Transverse colon (tissue), 4 donors: ENCODE results near the gene TMEM151A. TPM values are rescaled to one million over a fixed set of nuclear protein-coding genes. Genes with fewer than 3 reads are reported as not detected.

Experiments
- DNase-seq: peaks from one replicate; pipeline ENCODE4 v3.0.0-alpha.2; 2019
- H3K27ac ChIP-seq, 4 donors: fragments of 200-600 bp; sonication (generic); 2 replicates each; pipeline ENCODE4 v1.5.1; 2016 to 2018; ENCODE audit warnings: inconsistent platforms in 4 of 4
- H3K27me3 ChIP-seq: fragments of 200-600 bp; sonication (generic); 2 replicates; pipeline ENCODE4 v1.5.1; 2017; ENCODE audit warnings: inconsistent platforms
- H3K36me3 ChIP-seq, 4 donors: fragments of 200-600 bp; sonication (generic); 2 replicates each; pipeline ENCODE4 v1.5.1; 2017 to 2019; ENCODE audit warnings: inconsistent platforms in 4 of 4
- H3K4me1 ChIP-seq, 4 donors: fragments of 200-600 bp; sonication (generic); 2 replicates each; pipeline ENCODE4 v1.5.1; 2017 to 2020; ENCODE audit warnings: inconsistent platforms in 4 of 4
- H3K4me3 ChIP-seq, 4 donors: fragments of 200-600 bp; sonication (generic); 1 replicate in 1 of 4; 2 replicates in 3 of 4; pipeline versions ENCODE4 v1.5.1 to v1.6.1; 2017 to 2019; ENCODE audit warnings: inconsistent platforms in 4 of 4
- H3K9me3 ChIP-seq, 2 donors: fragments of 200-600 bp; sonication (generic); 2 replicates each; pipeline ENCODE4 v1.5.1; 2017 to 2019; ENCODE audit warnings: inconsistent platforms in 2 of 2
- EP300 ChIP-seq: sonication (generic); formaldehyde crosslinking; IDR thresholded peaks from one replicate; pipeline ENCODE4 v1.6.1; 2017; ENCODE audit warnings: antibody characterized with exemption, low read depth
- POLR2A ChIP-seq: fragments of 450-650 bp; IDR thresholded peaks from one replicate; pipeline ENCODE4 v1.6.1; 2016; ENCODE audit warnings: antibody characterized with exemption, mild to moderate bottlenecking, moderate library complexity
- POLR2AphosphoS5 ChIP-seq, 3 donors: sonication (generic); formaldehyde crosslinking; IDR thresholded peaks; one replicate each; pipeline ENCODE4 v1.6.1; 2016; ENCODE audit warnings: antibody characterized with exemption in 3 of 3
- WGBS, 2 donors: methylation state at CpG; one replicate each; pipeline ENCODE4 v1.1.5; 2018; ENCODE audit warnings: low coverage in 1 of 2; 5-methylcytosine and 5-hydroxymethylcytosine counted together
- in situ Hi-C, 4 donors: fragments of 200-750 bp; cut with MboI; loops; one replicate each; pipeline versions ENCODE4 v1.15.0 to v1.15.1; 2017; ENCODE audit warnings: low sequenced_read_pairs in 3 of 4, low pct_ligation_motif_present in 1 of 4, low pct_unique_long_range_greater_than_20kb in 1 of 4
- intact Hi-C: fragments of 100-400 bp; cut with DNase I; formaldehyde crosslinking; loops from one replicate; pipeline ENCODE4 v1.15.1; 2023; ENCODE audit warnings: low total_unique reads
- total RNA-seq, 4 donors: library from RNA; depleted of rRNA; stranded (reverse); fragments of >200 nt; gene quantifications; one replicate each; pipeline ENCODE4 v1.1.0, GENCODE V29; 2016
- TF ChIP-seq, protein P1 (sequence below), 5 experiments: fragments of 200-600 bp in 3 of 5; fragments of 450-650 bp in 2 of 5; sonication (generic) in 3 of 5; IDR thresholded peaks; 1 replicate in 2 of 5; 2 replicates in 3 of 5; pipeline ENCODE4 v1.5.1; 2016 to 2017; ENCODE audit warnings: antibody characterized with exemption in 5 of 5, inconsistent platforms in 3 of 5, mild to moderate bottlenecking in 2 of 5, moderate library complexity in 1 of 5

Gene TMEM151A
- total RNA-seq, 4 donors from 2014 or later = 0.55 to 0.75 TPM; not detected in 2

DNA sequence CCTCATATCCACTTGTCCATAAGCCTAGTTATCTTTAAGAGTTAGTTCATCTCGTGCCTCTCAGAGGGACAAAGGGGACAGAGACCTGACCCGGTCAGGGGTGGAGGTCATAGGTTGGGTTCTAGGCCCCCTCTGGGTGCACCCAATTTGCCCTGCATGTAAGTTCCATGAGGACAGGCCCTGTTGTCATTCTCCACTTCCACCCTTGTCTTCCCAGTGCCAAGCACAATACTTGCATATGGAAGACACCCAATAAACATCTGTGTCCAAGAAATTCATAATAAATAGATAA is 1.4 kb upstream of the TMEM151A start:
- in situ Hi-C loops = no loop called here
- Histone ChIP-seq H3K36me3 (no peaks in the 10 kb centered on the region), H3K27ac (no peak overlapping the region), H3K4me3 (no peak overlapping the region), H3K27me3 (peaks cover 40% of the 10 kb centered on the region), H3K9me3 (no peaks in the 10 kb centered on the region), H3K4me1 (peaks cover 19 to 38% (median 29%) of the 10 kb centered on the region in 4 donors)
- TF ChIP-seq EP300 = no peak
- TF ChIP-seq, protein P1, sequence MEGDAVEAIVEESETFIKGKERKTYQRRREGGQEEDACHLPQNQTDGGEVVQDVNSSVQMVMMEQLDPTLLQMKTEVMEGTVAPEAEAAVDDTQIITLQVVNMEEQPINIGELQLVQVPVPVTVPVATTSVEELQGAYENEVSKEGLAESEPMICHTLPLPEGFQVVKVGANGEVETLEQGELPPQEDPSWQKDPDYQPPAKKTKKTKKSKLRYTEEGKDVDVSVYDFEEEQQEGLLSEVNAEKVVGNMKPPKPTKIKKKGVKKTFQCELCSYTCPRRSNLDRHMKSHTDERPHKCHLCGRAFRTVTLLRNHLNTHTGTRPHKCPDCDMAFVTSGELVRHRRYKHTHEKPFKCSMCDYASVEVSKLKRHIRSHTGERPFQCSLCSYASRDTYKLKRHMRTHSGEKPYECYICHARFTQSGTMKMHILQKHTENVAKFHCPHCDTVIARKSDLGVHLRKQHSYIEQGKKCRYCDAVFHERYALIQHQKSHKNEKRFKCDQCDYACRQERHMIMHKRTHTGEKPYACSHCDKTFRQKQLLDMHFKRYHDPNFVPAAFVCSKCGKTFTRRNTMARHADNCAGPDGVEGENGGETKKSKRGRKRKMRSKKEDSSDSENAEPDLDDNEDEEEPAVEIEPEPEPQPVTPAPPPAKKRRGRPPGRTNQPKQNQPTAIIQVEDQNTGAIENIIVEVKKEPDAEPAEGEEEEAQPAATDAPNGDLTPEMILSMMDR (IDR thresholded peaks at IDR 0.05) = no peak
- no peak for TF ChIP-seq POLR2A
- TF ChIP-seq POLR2AphosphoS5 (IDR thresholded peaks at IDR 0.05) = no peak
- intact Hi-C loops = no loop called here
- WGBS, 2 donors = 64% methylated on average over 2 of the region's 2 CpGs; no CpG with 5 or more reads in 1 of the 2 donors
- no peak for DNase-seq

DNA sequence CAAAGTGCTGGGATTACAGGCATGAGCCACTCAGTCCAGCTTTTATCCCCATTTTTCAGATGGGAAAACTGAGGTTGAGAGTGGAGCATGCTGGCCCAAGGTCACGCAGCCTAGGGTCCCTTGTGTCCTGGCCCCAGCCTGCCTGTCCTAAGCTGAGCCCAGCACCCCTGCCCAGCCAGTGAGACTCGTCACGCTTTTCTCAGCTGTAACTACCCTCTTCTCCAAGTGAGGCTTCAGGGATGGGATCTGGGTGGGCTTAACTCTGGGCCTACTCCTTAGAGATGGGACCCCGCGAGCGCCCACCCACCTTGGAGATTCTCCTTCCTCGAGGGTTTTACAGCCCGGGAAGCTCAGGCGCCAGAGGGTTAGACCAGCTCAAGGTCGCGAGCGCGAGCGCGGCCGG is 390 bp upstream of the TMEM151A start:
- intact Hi-C loops = no loop called here
- H3K27ac ChIP-seq = no peak overlapping the region
- no peaks in the 10 kb centered on the region for H3K9me3 ChIP-seq
- H3K4me3 ChIP-seq = peak overlapping the region in 2 of 4 donors; percentile 39 to 56
- no peak for TF ChIP-seq EP300
- TF ChIP-seq, protein P1 (IDR thresholded peaks at IDR 0.05) = no peak
- TF ChIP-seq POLR2A = no peak
- H3K36me3 ChIP-seq = no peaks in the 10 kb centered on the region
- DNase-seq = no peak
- peaks cover 51% of the 10 kb centered on the region for H3K27me3 ChIP-seq
- 22% methylated on average over 14 of the region's 16 CpGs; no CpG with 5 or more reads in 1 of the 2 donors for WGBS, 2 donors
- in situ Hi-C loops = no loop called here
- peaks cover 19 to 38% (median 29%) of the 10 kb centered on the region in 4 donors for H3K4me1 ChIP-seq

DNA sequence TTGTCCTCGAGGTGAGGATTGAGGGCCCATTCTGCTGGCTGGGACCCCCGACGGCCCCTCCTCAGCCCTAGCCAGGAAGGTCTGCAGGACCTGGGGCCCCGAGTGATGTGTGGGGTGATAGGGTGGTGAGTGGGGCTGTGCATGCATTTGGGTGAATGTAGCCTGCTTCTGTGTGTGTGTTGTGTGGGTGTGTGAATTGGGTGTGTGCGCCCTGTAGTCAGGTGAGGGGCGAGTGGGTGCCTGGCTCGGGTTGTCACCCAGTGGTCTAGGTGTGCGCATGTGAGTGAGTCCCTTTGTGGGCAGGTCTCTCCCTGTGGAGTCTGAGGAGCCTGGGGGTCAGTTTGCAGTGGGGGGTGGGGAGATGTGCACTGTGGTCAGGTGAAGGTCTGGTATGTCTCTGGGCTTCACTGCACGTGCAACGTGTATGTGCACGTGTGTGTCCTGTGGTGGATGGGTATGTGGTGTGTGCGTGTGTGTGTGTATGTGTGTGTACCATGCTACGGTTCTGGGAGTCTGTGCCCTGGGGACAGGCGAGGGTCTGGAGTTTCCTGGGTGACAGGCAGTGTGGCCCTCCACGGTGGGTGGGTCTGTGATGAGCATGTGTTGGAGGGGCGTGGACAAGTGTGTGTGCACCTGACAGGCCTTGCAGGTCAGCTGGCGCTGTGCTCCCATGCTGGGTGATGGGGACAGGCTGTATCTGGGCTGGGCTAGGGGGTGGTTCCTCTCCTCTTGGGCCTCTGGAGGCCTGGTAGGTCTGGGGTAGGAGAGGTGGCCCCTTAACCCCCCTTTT is 1.0 kb downstream of the TMEM151A start:
- Histone ChIP-seq H3K27me3 (peaks cover 54% of the 10 kb centered on the region), H3K27ac (no peak overlapping the region), H3K4me1 (peaks cover 14 to 28% (median 23%) of the 10 kb centered on the region in 4 donors), H3K36me3 (no peaks in the 10 kb centered on the region), H3K9me3 (no peaks in the 10 kb centered on the region), H3K4me3 (no peak overlapping the region)
- WGBS, 2 donors = 36% methylated on average over 17 of the region's 17 CpGs; no CpG with 5 or more reads in 1 of the 2 donors
- intact Hi-C loops = no loop called here
- in situ Hi-C loops = no loop called here
- no peak for DNase-seq
- TF ChIP-seq POLR2AphosphoS5 (IDR thresholded peaks at IDR 0.05) (no peak), EP300 (no peak), POLR2A (no peak)
- TF ChIP-seq, protein P1 (IDR thresholded peaks at IDR 0.05) = no peak

DNA sequence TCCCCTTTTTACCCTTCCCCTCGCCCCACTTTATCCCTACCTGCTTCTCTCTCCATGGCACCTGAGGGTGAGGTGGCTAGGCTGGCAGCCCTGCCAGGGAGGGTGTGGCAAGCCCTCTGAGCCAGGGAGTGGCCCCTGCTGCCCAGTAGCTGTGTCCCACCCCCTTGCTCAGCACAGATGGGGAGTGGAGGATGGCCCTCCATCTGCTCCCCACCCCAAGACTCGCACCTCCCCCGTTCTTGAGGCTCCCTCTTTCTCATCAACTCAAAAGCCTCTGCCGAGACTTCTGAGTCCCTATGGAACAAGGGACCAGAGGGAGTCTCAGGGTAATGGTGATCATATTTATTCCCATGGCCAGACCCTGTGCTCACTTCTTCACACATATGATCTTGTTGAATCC is 1.7 kb downstream of the TMEM151A start:
- peaks cover 54% of the 10 kb centered on the region for H3K27me3 ChIP-seq
- in situ Hi-C loops (no loop called here), intact Hi-C loops (no loop called here)
- H3K4me3 ChIP-seq = no peak overlapping the region
- DNase-seq = no peak
- H3K36me3 ChIP-seq = no peaks in the 10 kb centered on the region
- H3K4me1 ChIP-seq = peaks cover 8 to 22% (median 17%) of the 10 kb centered on the region in 4 donors
- no peak overlapping the region for H3K27ac ChIP-seq
- TF ChIP-seq POLR2AphosphoS5 (IDR thresholded peaks at IDR 0.05) (no peak), EP300 (no peak), POLR2A (no peak)
- TF ChIP-seq, protein P1 (IDR thresholded peaks at IDR 0.05) = no peak
- H3K9me3 ChIP-seq = no peaks in the 10 kb centered on the region
- 48% methylated on average over 4 of the region's 4 CpGs; no CpG with 5 or more reads in 1 of the 2 donors for WGBS, 2 donors
